Hematopoietic multipotent progenitor cell treated with erythropoietin and hydrocortisone succinate and interleukin-3 and kit ligand, for 8 days (in vitro differentiated cells): Measurements from ENCODE around the gene TEX44.

Source experiments
- DNase-seq: peaks from one replicate; pipeline ENCODE4 v3.0.0-alpha.2; 2015

Gene TEX44

GRCh38 chr2:231634951-231635875 is 42.5 kb downstream of the TEX44 start:
- DNase-seq, result no peak

- no peak for DNase-seq
Measured at GRCh38 chr2:231640241-231640640, 47.6 kb downstream of the TEX44 start.

GRCh38 chr2:231640641-231641111 is 48.0 kb downstream of the TEX44 start:
- DNase-seq, result peak; percentile 68

GRCh38 chr2:231642631-231643494 is 50.2 kb downstream of the TEX44 start:
- peak; percentile 80 for DNase-seq

DNA sequence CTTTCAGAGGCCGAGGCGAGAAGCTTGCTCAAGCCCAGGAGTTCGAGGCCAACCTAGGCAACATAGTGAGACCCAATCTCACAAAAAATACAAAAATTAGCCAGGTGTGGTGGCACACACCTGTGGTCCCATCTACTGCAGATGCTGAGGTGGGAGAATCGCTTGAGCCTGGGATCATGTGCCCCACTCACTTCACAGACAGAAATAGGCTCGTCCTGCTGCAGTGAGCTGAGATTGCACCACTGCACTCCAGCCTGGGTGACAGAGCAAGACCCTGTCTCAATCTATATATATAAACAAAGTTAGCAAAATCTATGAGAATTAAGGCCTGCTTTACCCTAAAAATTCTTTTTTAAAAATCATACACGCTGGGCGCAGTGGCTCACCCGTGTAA is 50.8 kb downstream of the TEX44 start:
- DNase-seq, result no peak
